SU-DHL-6 (cell line): ENCODE measurements around the gene PLEKHH3.

Source experiments
- H2AFZ ChIP-seq: fragments of 200-600 bp; sonication (generic); 2 replicates; pipeline ENCODE4 v1.6.1; 2014; ENCODE audit warnings: low read depth, mild to moderate bottlenecking, moderate library complexity, mixed read lengths, antibody characterized with exemption, low read length; ENCODE audit not compliant: severe bottlenecking
- H3F3A ChIP-seq: fragments of 200-600 bp; shearing (Covaris generic); 2 replicates; pipeline ENCODE4 v1.6.0; 2016; ENCODE audit warnings: antibody characterized with exemption, mild to moderate bottlenecking; ENCODE audit not compliant: insufficient read depth
- H3K27ac ChIP-seq: fragments of 200-600 bp; sonication (generic); 2 replicates; pipeline ENCODE4 v1.5.1; 2016; ENCODE audit warnings: low read depth, mild to moderate bottlenecking, low read length, moderate library complexity, mixed read lengths
- H3K27me3 ChIP-seq: fragments of 200-600 bp; sonication (generic), shearing (Covaris generic); 2 replicates; pipeline ENCODE4 v1.6.0; 2014; ENCODE audit warnings: mild to moderate bottlenecking, low read length
- H3K36me3 ChIP-seq: fragments of 200-600 bp; sonication (generic); 2 replicates; pipeline ENCODE4 v1.6.1; 2014; ENCODE audit warnings: mild to moderate bottlenecking, low read length, mixed read lengths
- H3K4me2 ChIP-seq: fragments of 300-600, 200-600 bp; shearing (Covaris generic), sonication (generic); 2 replicates; pipeline ENCODE4 v1.6.0; 2014; ENCODE audit warnings: low read length, low read depth, mild to moderate bottlenecking; ENCODE audit not compliant: poor library complexity, severe bottlenecking
- H3K4me3 ChIP-seq: fragments of 200-600 bp; sonication (generic); 2 replicates; pipeline ENCODE4 v1.5.1; 2014; ENCODE audit warnings: antibody characterized with exemption, low read length, mild to moderate bottlenecking, mixed read lengths; ENCODE audit not compliant: insufficient read depth, poor library complexity, severe bottlenecking
- H3K79me2 ChIP-seq: fragments of 200-600 bp; sonication (generic); 2 replicates; pipeline ENCODE4 v1.6.1; 2014; ENCODE audit warnings: mild to moderate bottlenecking, low read length, moderate library complexity; ENCODE audit not compliant: insufficient read depth
- H3K9ac ChIP-seq: fragments of 200-600 bp; sonication (generic); 2 replicates; pipeline ENCODE4 v1.7.0; 2014; ENCODE audit warnings: mild to moderate bottlenecking, low read length
- H3K9me2 ChIP-seq: fragments of 200-600 bp; sonication (generic); replicated peaks from 2 replicates; pipeline ENCODE4 v1.6.1; 2014; ENCODE audit warnings: low read length; ENCODE audit not compliant: insufficient read depth
- H3K9me3 ChIP-seq: fragments of 200-600 bp; sonication (generic); 2 replicates; pipeline ENCODE4 v1.6.1; 2014; ENCODE audit warnings: low read length, mixed read lengths; ENCODE audit not compliant: insufficient read depth
- H4K20me1 ChIP-seq: fragments of 200-600 bp; sonication (generic); 2 replicates; pipeline ENCODE4 v1.6.1; 2014; ENCODE audit warnings: low read depth, mild to moderate bottlenecking, antibody characterized with exemption, low read length, moderate library complexity, mixed read lengths
- CTCF ChIP-seq: fragments of 200-600 bp; sonication (generic); IDR thresholded peaks from one replicate; pipeline ENCODE4 v1.5.1; 2017; ENCODE audit warnings: antibody characterized with exemption, mild to moderate bottlenecking, low read length, moderate library complexity; ENCODE audit not compliant: insufficient read depth, poor library complexity, severe bottlenecking
- EZH2phosphoT487 ChIP-seq: fragments of 200-600 bp; sonication (generic), shearing (Covaris generic); conservative IDR thresholded peaks from 2 replicates; pipeline ENCODE4 v1.6.1; 2018; ENCODE audit warnings: mild to moderate bottlenecking, antibody characterized with exemption, low read length, moderate library complexity, mixed read lengths

PLEKHH3 gene

GRCh38 chr17:42676424-42677011 is at the start of gene PLEKHH3:
Gene PLEKHH3, minus strand, starts transcription at chr17:42676994. Its CDS starts 431 bp downstream, at chr17:42676563.
- Histone ChIP-seq H3K4me2 (peak within 1 kb of the TSS; percentile 82), H3K9me2 (no peaks in the 10 kb centered on the region), H3F3A (peaks cover 11% of the 10 kb centered on the region; the same call in 1 of the 2 replicates), H2AFZ (peak within 1 kb of the TSS; percentile 94), H3K79me2 (no peaks in the 10 kb centered on the region), H3K27me3 (no peaks in the 10 kb centered on the region), H3K27ac (peak within 1 kb of the TSS; percentile 70), H3K36me3 (no peaks in the 10 kb centered on the region), H3K9ac (peak within 1 kb of the TSS; percentile 73), H3K9me3 (no peaks in the 10 kb centered on the region), H4K20me1 (no peaks in the 10 kb centered on the region), H3K4me3 (peak within 1 kb of the TSS; percentile 72)
- no peak for TF ChIP-seq CTCF

GRCh38 chr17:42725143-42725542 is 48.3 kb upstream of the PLEKHH3 start:
- no peak overlapping the region for H3K4me2 ChIP-seq
- H3K27me3 ChIP-seq, result no peaks in the 10 kb centered on the region
- no peak overlapping the region for H3K4me3 ChIP-seq
- no peak overlapping the region for H3K9ac ChIP-seq
- no peak overlapping the region for H2AFZ ChIP-seq
- H3F3A ChIP-seq, result 0 out of 2 replicates have a peak, but pooled peaks cover 3% of the 10 kb centered on the region
- H3K36me3 ChIP-seq, result peaks cover 8% of the 10 kb centered on the region; the same call in 1 of the 2 replicates
- no peaks in the 10 kb centered on the region for H3K9me3 ChIP-seq
- TF ChIP-seq CTCF (no peak), EZH2phosphoT487 (no peak)
- no peaks in the 10 kb centered on the region for H3K79me2 ChIP-seq
- H4K20me1 ChIP-seq, result no peaks in the 10 kb centered on the region
- H3K27ac ChIP-seq, result no peak overlapping the region
- no peaks in the 10 kb centered on the region for H3K9me2 ChIP-seq

- H3F3A ChIP-seq, result 0 out of 2 replicates have a peak, but pooled peaks cover 3% of the 10 kb centered on the region
- H3K79me2 ChIP-seq, result no peaks in the 10 kb centered on the region
- no peak overlapping the region for H3K4me3 ChIP-seq
- TF ChIP-seq EZH2phosphoT487 (no peak), CTCF (no peak)
- no peak overlapping the region for H2AFZ ChIP-seq
- no peak overlapping the region for H3K4me2 ChIP-seq
- H3K9me3 ChIP-seq, result no peaks in the 10 kb centered on the region
- no peaks in the 10 kb centered on the region for H4K20me1 ChIP-seq
- H3K9me2 ChIP-seq, result no peaks in the 10 kb centered on the region
- no peak overlapping the region for H3K9ac ChIP-seq
- no peak overlapping the region for H3K27ac ChIP-seq
- peaks cover 8% of the 10 kb centered on the region; the same call in 1 of the 2 replicates for H3K36me3 ChIP-seq
- H3K27me3 ChIP-seq, result no peaks in the 10 kb centered on the region
Measured at GRCh38 chr17:42723636-42724035, 46.8 kb upstream of the PLEKHH3 start.
